ENCODE results near the gene C2CD5.
"Not testable (repeated sequence)": the region's sequence is repeated elsewhere in the genome, so short reads cannot be mapped to it uniquely, and the experiment has no call there.

The C2CD5 gene

GRCh38 chr12:22544038-22544979 is at the start of gene C2CD5:
C2CD5 (minus strand) TSS chr12:22544542; CDS start chr12:22544150, 392 bp downstream.
- peak; percentile 97 for DNase-seq

- DNase-seq, result no peak
Observed at GRCh38 chr12:22593864-22594263, 49.5 kb upstream of the C2CD5 start.

- DNase-seq, result peak; percentile 11
Observed at GRCh38 chr12:22588817-22589216, 44.5 kb upstream of the C2CD5 start.

- no peak for DNase-seq
Observed at GRCh38 chr12:22578328-22578727, 34.0 kb upstream of the C2CD5 start.

GRCh38 chr12:22577667-22578066 is 33.3 kb upstream of the C2CD5 start:
- no peak for DNase-seq

- no peak for DNase-seq
Observed at GRCh38 chr12:22576473-22576872, 32.1 kb upstream of the C2CD5 start.

- no peak for DNase-seq
Observed at GRCh38 chr12:22576065-22576464, 31.7 kb upstream of the C2CD5 start.

GRCh38 chr12:22574921-22575320 is 30.6 kb upstream of the C2CD5 start:
- no peak for DNase-seq

- DNase-seq, result no peak
Observed at GRCh38 chr12:22573181-22573580, 28.8 kb upstream of the C2CD5 start.

- DNase-seq, result no peak
Observed at GRCh38 chr12:22569253-22569652, 24.9 kb upstream of the C2CD5 start.

GRCh38 chr12:22562036-22563028 is 18.0 kb upstream of the C2CD5 start:
- DNase-seq, result no peak

GRCh38 chr12:22554750-22555149 is 10.4 kb upstream of the C2CD5 start:
- not testable (repeated sequence) for DNase-seq

GRCh38 chr12:22551624-22552023 is 7.3 kb upstream of the C2CD5 start:
- DNase-seq, result no peak

GRCh38 chr12:22545255-22545654 is 913 bp upstream of the C2CD5 start:
- no peak for DNase-seq

GRCh38 chr12:22543246-22544037 is 900 bp downstream of the C2CD5 start:
- DNase-seq, result peak; percentile 59

- DNase-seq, result no peak
Observed at GRCh38 chr12:22541496-22542155, 2.7 kb downstream of the C2CD5 start.

GRCh38 chr12:22539055-22539454 is 5.3 kb downstream of the C2CD5 start:
- no peak for DNase-seq

- no peak for DNase-seq
Observed at GRCh38 chr12:22538311-22538710, 6.0 kb downstream of the C2CD5 start.

- no peak for DNase-seq
Observed at GRCh38 chr12:22536971-22537544, 7.3 kb downstream of the C2CD5 start.

- no peak for DNase-seq
Observed at GRCh38 chr12:22536346-22536945, 7.9 kb downstream of the C2CD5 start.

- DNase-seq, result no peak
Observed at GRCh38 chr12:22535478-22535877, 8.9 kb downstream of the C2CD5 start.
